Loucy (cell line): ENCODE data around the gene MGAT1.

Source experiments
- H2AFZ ChIP-seq: fragments of 200-600 bp; sonication (generic); 2 replicates; pipeline ENCODE4 v1.6.0; 2016; ENCODE audit warnings: antibody characterized with exemption, mild to moderate bottlenecking, low read length, moderate library complexity
- H3F3A ChIP-seq: fragments of 200-600 bp; 2 replicates; pipeline ENCODE4 v1.6.0; 2016; ENCODE audit warnings: antibody characterized with exemption, low read depth, mild to moderate bottlenecking
- H3K27me3 ChIP-seq: fragments of 200-600 bp; sonication (generic); 2 replicates; pipeline ENCODE4 v1.6.1; 2014; ENCODE audit warnings: low read length, mild to moderate bottlenecking; ENCODE audit not compliant: insufficient read depth, poor library complexity, severe bottlenecking
- H3K36me3 ChIP-seq: fragments of 200-600 bp; sonication (generic); 2 replicates; pipeline ENCODE4 v1.6.1; 2016; ENCODE audit warnings: low read length; ENCODE audit not compliant: insufficient read depth
- H3K4me1 ChIP-seq: fragments of 200-600 bp; sonication (generic); 2 replicates; pipeline ENCODE4 v1.5.1; 2014; ENCODE audit warnings: low read length, mild to moderate bottlenecking; ENCODE audit not compliant: insufficient read depth, poor library complexity, severe bottlenecking
- H3K4me2 ChIP-seq: fragments of 200-600 bp; sonication (generic); 2 replicates; pipeline ENCODE4 v1.6.0; 2014; ENCODE audit warnings: antibody characterized with exemption, low read length, low read depth, mild to moderate bottlenecking; ENCODE audit not compliant: poor library complexity, severe bottlenecking
- H3K4me3 ChIP-seq: fragments of 200-600 bp; sonication (generic); 2 replicates; pipeline ENCODE4 v1.5.1; 2014; ENCODE audit warnings: low read length, mild to moderate bottlenecking, mixed read lengths; ENCODE audit not compliant: poor library complexity, severe bottlenecking
- H3K79me2 ChIP-seq: fragments of 200-600 bp; sonication (generic); 2 replicates; pipeline ENCODE4 v1.6.1; 2014; ENCODE audit warnings: low read length; ENCODE audit not compliant: insufficient read depth
- H3K9ac ChIP-seq: fragments of 200-600 bp; sonication (generic); 2 replicates; pipeline ENCODE4 v1.6.0; 2014; ENCODE audit warnings: mild to moderate bottlenecking, low read depth, low read length, moderate library complexity; ENCODE audit not compliant: poor library complexity, severe bottlenecking
- H3K9me2 ChIP-seq: fragments of 200-600 bp; sonication (generic); replicated peaks from 2 replicates; pipeline ENCODE4 v1.6.1; 2016; ENCODE audit warnings: low read depth, low read length, mixed read lengths
- H3K9me3 ChIP-seq: fragments of 200-600 bp; sonication (generic); 2 replicates; pipeline ENCODE4 v1.6.1; 2014; ENCODE audit warnings: mild to moderate bottlenecking, antibody characterized with exemption, low read length, low read depth; ENCODE audit not compliant: insufficient read depth
- H4K20me1 ChIP-seq: fragments of 200-600 bp; sonication (generic); 2 replicates; pipeline ENCODE4 v1.6.0; 2014; ENCODE audit warnings: antibody characterized with exemption, low read length, mild to moderate bottlenecking; ENCODE audit not compliant: insufficient read depth, poor library complexity, severe bottlenecking
- EZH2phosphoT487 ChIP-seq: fragments of 200-600 bp; IDR thresholded peaks from 2 replicates; pipeline ENCODE4 v1.6.1; 2018; ENCODE audit warnings: antibody characterized with exemption, mild to moderate bottlenecking, moderate library complexity, borderline replicate concordance
- TF ChIP-seq, protein P1 (sequence below): fragments of 200-600 bp; sonication (generic); conservative IDR thresholded peaks from 2 replicates; pipeline ENCODE4 v1.5.1; 2014; ENCODE audit warnings: mild to moderate bottlenecking, antibody characterized with exemption, low read length

MGAT1 gene

DNA sequence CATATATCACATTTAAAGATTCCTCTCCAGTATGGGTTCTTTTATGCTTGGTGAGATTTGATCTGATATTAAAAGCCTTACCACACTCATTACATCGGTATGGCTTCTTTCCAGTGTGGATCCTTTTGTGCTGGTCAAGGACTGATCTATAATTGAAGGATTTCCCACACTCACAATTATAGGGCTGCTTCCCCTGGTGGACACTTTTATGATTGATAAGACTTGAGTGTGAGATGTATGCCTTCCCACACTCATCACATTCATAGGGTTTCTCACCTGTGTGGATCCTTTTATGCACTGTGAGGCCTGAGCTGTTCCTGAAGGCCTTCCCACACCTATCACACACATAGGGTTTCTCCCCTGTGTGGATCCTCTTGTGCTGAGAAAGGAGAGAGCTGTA is 46.3 kb upstream of the MGAT1 start:
- Histone ChIP-seq H3K79me2 (no peaks in the 10 kb centered on the region), H3K4me2 (no peak overlapping the region), H4K20me1 (no peaks in the 10 kb centered on the region), H3K9me3 (peaks cover 22% of the 10 kb centered on the region; the same call in 1 of the 2 replicates), H2AFZ (no peak overlapping the region), H3K9me2 (no peaks in the 10 kb centered on the region), H3F3A (no peaks in the 10 kb centered on the region), H3K4me3 (no peak overlapping the region), H3K4me1 (no peaks in the 10 kb centered on the region), H3K36me3 (peaks cover 21% of the 10 kb centered on the region; the same call in 1 of the 2 replicates), H3K27me3 (no peaks in the 10 kb centered on the region), H3K9ac (no peak overlapping the region)
- no peak for TF ChIP-seq EZH2phosphoT487
- TF ChIP-seq, protein P1, sequence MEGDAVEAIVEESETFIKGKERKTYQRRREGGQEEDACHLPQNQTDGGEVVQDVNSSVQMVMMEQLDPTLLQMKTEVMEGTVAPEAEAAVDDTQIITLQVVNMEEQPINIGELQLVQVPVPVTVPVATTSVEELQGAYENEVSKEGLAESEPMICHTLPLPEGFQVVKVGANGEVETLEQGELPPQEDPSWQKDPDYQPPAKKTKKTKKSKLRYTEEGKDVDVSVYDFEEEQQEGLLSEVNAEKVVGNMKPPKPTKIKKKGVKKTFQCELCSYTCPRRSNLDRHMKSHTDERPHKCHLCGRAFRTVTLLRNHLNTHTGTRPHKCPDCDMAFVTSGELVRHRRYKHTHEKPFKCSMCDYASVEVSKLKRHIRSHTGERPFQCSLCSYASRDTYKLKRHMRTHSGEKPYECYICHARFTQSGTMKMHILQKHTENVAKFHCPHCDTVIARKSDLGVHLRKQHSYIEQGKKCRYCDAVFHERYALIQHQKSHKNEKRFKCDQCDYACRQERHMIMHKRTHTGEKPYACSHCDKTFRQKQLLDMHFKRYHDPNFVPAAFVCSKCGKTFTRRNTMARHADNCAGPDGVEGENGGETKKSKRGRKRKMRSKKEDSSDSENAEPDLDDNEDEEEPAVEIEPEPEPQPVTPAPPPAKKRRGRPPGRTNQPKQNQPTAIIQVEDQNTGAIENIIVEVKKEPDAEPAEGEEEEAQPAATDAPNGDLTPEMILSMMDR, result no peak

DNA sequence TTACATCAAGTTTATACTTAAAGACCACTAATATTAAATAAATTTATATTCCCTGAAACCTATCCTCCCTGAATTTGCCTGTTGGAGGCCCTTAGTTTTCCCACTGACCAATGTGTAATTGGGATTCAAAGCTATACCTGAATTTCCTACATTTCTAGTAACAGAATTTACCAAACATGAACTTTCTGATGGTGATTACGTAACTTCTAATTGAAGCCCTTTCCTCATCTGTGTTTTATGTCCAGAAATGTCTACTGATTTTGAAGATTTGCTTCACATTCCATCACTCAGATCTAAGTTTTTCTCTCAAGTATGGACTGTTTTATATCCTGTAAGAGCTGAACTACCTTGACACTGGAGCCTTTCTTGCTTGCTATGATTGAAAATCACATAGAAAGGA is 45.7 kb upstream of the MGAT1 start:
- Histone ChIP-seq H3F3A (no peaks in the 10 kb centered on the region), H3K9ac (no peak overlapping the region), H3K9me2 (no peaks in the 10 kb centered on the region), H3K4me2 (no peak overlapping the region), H3K27me3 (no peaks in the 10 kb centered on the region), H4K20me1 (no peaks in the 10 kb centered on the region), H3K4me3 (no peak overlapping the region), H3K79me2 (no peaks in the 10 kb centered on the region), H2AFZ (no peak overlapping the region), H3K4me1 (no peaks in the 10 kb centered on the region), H3K9me3 (peaks cover 22% of the 10 kb centered on the region; the same call in 1 of the 2 replicates), H3K36me3 (peaks cover 21% of the 10 kb centered on the region; the same call in 1 of the 2 replicates)
- TF ChIP-seq, protein P1, result no peak
- TF ChIP-seq EZH2phosphoT487, result no peak

DNA sequence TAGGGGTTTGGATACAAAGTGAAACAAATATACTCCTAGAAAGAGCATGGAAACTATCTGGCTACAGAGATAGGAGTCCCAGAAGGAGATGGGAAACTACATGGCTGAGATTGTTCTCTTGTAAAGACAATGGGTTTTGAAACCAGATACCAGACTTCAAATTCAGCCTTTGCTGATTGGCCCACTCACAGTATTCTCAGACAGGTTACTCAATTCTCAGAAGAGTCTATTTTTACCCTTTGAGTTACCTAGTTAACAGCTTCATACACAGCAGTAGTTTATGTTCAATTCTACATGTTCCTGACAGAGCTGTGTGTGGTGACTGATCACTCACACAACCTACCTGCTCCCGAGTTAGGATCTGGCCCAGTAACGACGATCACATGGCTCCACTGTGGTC is 44.4 kb upstream of the MGAT1 start:
- Histone ChIP-seq H3K79me2 (no peaks in the 10 kb centered on the region), H3K4me1 (no peaks in the 10 kb centered on the region), H3K9ac (no peak overlapping the region), H4K20me1 (no peaks in the 10 kb centered on the region), H3K27me3 (no peaks in the 10 kb centered on the region), H3K9me2 (no peaks in the 10 kb centered on the region), H3K4me2 (no peak overlapping the region), H3K9me3 (peaks cover 22% of the 10 kb centered on the region; the same call in 1 of the 2 replicates), H3F3A (no peaks in the 10 kb centered on the region), H3K36me3 (peaks cover 21% of the 10 kb centered on the region; the same call in 1 of the 2 replicates), H2AFZ (no peak overlapping the region), H3K4me3 (no peak overlapping the region)
- TF ChIP-seq, protein P1, result no peak
- no peak for TF ChIP-seq EZH2phosphoT487
